HG03175 (cell line): ENCODE data around the gene GIGYF1.
A peak's percentile ranks its signal among the peaks of the same experiment; 100 is the strongest.
"Not testable (repeated sequence)": the region's sequence is repeated elsewhere in the genome, so short reads cannot be mapped to it uniquely, and the experiment has no call there.

Experiments
- ATAC-seq: cut with Tn5 transposase; IDR thresholded peaks from one replicate; pipeline ENCODE4 v1.9.1; 2021; ENCODE audit warnings: mild to moderate bottlenecking, moderate library complexity; ENCODE audit not compliant: unreplicated experiment

GIGYF1 gene

DNA sequence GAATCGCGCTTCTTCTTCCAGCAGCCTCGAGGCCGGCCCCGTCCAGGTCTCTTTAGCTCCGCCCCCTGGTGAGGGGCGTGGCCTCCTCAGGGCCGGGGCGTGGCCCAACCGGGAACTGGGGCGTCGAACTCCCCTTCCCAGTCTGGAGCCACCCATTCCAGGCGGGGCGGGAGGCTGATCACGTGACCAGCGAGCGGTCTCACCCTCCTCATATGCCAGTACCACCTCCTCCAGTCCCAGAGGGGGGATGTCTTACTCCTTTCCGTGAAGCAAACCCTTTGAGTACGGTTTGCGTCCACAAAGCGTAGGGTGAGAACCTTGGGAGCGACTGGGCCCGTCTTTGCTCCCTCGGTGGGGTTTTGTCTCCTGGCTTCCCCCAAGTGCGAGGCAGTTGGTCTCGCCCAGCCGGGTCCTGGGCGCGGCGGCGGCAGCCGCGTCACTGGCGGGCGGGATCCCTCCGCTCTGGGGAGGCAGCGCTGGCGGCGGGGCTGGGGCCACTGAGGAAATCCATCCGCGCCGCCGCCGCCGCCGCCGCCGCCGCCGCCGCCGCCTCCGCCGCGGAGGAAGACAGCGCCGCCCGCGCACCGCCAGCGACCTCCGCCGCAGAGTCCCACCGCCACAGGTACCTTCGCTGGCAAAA is 20.6 kb downstream of the GIGYF1 start, which contains the start of gene GNB2:
TSS of gene GNB2 (plus strand) at position 439 of the 640 bp plus-strand sequence. CDS start 2,526 bp downstream, outside the sequence.
- ATAC-seq = peak; percentile 54

DNA sequence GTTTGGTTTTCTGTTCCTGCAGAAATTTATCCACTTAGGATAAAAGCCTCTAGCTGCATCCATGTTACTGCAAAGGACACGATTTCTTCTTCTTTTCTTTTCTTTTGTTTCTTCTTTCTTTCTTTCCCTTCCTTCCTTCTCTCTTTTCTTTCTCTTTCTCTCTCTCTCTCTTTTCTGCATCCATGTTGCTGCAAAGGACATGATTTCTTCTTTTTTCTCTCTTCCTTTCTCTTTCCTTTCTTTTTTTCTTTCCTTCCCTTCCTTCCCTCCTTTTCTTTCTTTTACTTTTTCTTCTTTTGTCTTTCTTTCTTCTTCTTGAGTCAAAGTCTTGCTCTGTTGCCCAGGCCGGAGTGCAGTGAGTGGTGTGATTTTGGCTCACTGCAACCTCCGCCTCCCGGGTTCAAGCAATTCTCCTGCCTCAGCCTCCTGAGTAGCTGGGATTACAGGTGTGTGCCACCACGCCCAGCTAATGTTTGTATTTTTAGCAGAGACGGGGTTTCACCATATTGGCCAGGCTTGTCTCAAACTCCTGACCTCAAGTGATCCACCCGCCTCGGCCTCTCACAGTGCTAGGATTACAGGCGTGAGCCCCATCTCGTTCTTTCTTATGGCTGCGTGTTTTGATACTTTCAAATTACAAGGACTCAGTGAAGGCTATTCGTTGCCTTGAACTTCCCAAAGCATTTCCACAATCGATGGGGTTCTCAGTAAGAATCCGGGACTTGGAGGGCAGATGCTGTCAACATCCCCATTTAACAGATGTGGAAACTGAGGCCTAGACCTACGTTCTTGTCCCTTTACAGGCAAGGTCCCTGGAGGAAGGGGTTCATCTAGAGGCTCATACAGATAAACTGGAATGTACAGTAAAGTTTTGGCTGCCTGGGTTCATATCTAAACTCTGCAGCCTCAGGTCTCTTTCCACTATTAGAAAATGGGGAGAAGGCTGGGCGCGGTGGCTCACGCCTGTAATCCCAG is 22.4 kb downstream of the GIGYF1 start:
- no peak for ATAC-seq

DNA sequence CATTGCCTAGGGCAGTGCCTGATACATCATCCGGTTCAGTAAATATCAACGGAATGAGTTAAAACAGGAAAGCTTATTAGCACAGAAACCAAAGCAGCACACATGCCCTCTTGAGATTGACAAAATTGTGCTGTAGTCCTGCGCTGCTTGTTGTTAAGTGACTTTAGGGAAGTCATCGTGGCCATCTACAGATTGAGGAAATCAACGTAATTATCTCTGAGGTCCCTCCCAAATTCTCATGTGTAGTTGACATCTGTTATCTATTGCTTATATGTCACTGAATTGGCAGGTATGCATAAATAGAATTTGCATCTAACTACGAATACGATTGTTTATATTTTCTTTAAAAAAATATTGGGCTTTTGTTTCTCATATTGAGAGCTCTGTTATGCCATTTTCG is 24.0 kb downstream of the GIGYF1 start:
- no peak for ATAC-seq

DNA sequence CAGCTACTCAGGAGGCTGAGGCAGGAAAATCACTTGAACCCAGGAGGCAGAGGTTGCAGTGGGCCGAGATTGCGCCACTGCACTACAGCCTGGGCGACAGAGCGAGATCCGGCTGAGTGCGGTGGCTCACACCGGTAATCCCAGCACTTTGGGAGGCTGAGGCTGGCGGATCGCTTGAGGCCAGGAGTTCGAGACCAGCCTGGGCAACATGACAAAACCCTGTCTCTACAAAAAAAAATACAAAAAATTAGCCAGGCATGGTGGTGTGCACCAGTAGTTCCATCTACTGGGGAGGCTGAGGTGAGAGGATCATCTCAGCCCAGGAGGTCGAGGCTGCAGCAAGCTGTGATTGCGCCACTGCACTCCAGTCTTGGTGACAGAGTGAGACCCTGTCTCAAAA is 24.9 kb downstream of the GIGYF1 start:
- not testable (repeated sequence) for ATAC-seq

DNA sequence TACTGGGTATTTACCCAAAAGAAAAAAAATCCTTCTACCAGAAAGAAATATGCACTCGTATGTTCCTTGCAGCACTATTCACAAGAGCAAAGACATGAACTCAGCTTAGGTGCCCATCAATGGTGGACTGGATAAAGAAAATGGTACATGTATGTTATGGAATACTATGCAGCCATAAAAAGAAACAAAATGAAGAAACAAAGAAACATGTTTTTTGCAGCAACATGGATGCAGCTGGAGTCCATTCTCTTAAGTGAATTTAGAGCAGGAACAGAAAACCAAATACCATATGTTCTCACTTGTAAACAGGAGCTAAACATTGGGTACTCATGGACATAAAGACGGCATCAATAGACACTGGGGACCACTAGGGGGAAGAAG is 26.0 kb downstream of the GIGYF1 start:
- no peak for ATAC-seq

DNA sequence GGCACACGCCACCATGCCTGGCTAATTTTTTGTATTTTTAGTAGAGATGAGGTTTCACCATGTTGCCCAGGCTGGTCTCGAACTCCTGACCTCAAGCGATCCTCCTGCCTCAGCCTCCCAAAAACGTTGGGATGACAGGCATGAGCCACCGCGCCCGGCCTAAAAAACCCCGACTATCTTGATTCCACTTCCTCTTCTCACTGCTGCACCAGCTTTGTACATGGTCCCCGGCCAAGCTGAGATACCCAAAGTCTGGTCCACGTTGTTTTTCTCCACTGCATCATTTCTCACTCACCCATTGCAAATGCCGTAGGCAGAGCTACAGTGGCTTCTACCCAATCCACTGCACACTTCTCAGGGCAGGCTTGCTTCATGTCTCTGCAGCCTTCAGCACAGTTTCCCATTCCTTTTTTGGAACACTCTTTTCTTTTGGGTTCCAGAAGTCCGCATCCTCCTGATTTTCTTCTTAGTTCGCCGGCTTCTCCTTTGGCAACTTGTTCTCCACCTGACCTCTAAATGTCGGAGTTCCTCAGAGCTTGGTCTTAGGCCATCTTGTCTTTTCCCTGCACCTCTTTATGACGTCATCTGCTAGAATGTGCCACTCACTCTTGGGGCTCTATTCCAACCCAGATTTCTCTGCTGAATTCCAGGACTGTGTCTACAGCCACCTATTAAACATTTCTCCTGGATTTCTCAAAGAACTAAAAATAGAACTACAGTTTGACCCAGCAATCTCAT is 26.6 kb downstream of the GIGYF1 start:
- ATAC-seq = no peak

DNA sequence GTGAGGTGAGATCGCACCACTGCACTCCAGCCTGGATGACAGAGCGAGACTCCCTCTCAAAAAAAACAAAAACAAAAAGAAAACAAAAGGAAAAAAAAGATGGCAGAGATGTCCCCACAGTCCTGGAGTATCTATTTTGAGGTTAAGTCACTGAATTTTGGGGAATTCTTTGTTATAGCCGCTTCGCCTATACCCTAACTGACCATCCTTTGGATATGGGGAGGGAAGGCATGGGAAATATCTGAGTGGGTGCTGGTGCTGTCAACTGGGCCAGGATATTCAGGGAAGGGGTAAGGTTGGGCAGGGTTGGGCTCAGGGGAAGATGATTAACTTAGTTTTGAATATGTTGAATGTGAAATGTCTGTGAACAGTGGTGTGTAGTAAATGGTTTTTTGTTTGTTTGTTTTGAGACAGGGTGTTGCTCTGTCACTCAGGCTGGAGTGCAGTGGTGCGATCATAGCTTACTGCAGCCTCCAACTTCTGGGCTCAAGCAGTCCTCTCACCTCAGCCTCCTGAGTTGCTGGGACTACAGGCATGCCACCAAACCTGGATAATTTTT is 28.8 kb downstream of the GIGYF1 start:
- no peak for ATAC-seq

DNA sequence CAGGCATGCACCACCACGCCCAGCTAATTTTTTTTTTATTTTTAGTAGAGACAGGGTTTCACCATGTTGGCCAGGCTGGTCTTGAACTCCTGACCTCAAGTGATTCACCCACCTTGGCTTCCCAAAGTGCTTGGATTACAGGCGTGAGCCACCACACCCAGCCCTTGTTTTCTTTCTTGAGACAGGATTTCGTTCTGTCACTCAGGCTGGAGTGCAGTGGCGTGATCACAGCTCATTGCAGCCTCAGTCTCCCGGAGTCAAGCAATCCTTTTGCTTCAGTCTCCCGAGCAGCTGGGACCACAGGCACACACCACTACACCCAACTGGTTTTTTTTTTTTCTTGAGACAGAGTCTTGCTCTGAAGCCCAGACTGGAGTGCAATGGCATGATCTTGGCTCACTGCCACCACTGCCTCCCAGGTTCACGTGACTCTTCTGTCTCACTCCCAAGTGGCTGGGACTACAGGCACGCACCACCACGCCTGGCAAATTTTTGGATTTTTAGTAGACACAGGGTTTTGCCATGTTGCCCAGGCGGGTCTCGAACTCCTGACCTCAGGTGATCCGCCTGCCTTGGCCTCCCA is 31.8 kb downstream of the GIGYF1 start:
- ATAC-seq = not testable (repeated sequence)

DNA sequence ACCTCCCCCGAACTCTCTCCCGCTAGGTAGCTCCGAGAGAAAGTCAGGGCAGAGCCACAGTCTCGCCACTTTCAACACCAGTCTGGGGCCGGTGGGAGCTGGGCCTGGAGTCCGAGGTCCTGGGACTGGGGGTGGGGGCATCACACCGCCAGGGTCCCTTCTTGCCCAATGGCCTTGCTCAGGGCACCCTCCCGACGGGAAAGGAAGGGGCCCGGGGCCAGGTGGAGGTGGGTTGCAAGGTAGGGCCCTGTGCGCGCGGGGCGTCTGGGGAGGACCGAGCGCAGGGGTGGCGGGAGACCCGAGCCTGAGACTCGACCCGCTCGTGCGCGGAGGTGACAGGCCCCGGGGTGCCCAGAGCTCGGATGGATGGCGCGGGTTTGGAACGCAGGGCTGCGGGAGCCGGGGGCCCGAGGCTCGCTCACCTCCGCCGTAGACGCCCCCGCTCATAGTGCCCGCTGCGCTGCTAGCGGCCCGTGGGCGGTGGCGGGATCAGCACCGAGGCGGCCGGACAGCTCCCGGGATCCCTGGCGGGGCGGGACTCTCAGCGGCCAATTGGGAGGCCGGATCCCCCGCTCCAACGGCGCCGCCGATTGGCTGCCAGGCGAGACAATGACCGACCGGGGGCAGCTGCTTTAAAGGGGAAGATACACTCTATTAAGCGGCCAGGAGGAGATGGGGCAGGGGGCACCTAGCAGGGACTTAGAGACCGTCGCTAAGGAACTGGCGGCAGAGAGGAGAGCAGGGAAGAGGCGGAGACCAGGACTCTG is 38.0 kb downstream of the GIGYF1 start, which contains the start of gene ACTL6B:
TSS of gene ACTL6B (minus strand) at position 541 of the 767 bp plus-strand sequence. CDS start at position 447, 94 bp downstream.
- ATAC-seq = no peak

DNA sequence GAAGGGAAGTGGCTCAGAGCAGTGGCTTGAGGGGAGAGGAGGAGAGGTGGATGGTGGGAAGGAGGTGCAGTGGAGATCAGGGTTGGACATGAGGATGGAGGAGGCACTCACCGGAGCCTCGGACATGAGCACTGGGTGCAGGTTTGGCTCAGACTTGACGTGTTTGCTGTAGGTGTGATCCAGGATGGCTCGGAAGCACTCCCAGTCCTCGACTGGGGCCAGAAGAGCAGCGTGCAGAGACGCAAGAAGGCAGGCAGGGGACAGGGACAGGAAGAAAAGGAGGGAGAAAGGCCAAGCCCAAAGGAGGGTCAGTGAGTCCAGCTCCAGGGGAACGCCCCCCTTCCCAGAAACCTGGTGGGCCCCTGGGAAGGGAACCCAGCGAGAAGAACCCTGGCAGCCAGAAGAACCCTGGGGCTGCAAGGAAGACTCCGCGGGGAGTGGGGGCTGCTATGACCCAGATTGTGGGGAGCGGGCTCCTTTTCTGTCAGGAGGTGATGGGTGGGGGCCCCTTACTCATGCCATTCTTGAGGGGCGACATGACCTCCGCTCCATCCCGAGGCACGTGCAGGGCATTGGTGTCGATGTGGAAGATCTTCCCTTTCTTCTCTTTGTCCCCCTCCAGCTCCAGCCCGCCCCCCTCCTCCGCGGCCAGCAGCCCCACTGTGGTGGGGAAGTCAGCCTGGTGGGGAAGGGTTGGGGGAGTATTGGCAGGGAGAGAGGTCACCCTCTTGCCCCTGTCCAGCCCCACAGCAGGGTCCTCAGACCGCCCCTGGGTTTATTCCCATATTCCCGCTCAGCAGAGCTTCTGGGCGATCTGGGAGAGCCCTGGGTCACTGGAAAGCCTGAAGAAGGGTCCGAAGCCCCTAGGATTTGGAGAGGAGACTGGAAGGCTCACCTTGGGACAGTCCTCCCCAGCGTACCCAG is 38.9 kb downstream of the GIGYF1 start:
- no peak for ATAC-seq

DNA sequence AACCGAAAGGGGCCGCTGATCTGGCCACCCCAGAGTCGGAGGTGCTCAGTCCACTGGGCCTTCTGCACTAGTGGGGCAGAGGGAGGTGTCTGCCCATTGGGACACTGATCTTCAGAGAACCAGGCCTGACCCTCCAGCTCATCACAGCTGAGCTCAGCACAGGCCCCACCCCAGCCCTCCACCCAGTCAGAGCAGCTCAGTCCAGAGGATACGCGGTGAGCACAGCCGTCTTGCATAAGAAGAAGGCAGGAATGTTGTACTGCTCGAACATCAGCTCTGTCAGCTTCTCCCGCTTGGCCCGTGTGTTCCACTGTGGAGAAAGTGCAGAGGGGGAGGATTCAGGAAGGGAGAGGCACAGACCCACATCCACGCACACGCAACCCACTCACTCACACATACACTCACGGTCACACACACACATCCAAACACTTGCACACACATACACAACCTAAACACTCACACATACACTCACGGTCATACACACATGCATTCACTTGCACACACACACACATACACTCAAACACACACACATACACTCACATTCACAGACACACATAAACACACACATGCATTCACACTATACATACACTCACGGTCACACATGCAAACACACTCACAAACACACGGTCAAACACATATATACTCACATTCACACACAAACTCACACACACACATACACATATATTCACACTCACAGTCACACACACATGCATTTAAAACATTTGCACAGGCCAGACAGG is 44.1 kb downstream of the GIGYF1 start:
- no peak for ATAC-seq

DNA sequence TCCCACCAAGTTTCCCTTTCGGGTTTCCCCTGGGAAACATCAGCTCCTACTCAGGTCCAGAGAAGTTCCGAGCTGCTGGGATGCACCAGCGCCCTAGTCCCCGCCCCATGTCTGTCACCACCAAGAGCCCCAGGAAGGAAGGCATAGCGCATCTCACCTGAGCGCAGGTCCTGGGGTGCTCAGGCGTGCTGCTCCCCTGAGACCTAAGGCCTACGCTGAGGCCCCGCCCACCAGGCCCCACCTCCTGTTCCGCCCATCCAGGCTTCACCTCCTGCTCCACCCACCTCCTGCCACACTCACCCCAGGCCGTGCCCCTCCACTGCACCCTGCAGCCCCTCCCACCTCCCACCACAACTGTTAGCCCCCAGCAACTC is 51.5 kb downstream of the GIGYF1 start:
- no peak for ATAC-seq

DNA sequence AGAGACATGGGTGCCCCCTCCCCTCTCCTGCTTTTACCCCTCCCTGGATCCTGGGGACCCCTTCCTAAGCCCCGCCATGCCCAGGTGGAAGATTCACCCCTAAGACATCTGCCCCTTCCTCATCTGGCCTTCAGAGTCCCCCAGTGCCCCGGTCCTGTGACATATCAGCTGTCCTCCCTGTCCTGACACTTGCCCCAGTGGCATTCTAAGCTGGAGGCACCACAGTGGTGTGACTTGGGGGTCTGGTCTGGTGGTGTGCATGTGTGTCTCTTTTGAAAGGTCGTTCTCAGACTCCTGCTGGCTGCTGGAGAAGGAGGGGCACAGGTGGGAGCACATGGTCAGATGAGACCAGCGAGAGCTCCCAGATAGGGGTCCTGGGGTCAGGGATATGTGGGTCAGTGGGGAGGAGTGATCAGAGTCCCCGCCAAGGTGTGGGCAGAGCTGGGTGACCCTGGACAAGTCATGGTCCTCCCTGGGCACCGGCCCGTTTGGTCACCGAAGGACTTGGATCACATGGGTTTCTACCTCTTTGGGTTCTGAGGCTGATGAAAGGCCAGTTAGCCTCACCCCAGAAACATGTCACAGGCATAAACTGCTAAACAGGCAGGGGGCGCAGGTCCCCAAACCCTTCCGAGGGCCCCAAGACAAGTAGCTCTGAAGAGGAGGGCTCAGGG is 52.1 kb downstream of the GIGYF1 start:
- ATAC-seq = no peak

DNA sequence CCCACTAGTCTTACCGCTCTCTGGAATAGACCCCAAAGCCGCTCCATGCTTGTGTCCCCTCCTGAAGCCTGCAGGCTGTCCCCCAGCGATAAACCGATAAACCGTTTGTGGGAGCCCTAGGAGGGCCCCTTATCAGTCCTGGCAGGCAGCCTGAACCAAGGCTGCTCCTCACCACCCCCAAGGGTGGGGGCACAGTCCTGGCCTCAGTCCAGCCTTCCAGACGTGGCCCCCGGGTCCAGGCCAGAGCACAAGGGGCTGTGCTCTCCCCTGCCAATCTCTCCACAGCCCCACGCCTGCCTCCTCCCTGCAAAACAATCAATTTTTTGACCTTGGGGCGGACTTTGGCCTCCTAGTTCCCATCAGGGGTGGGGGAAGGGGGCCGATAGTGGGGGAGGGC is 52.6 kb downstream of the GIGYF1 start, which contains the start of gene TFR2:
TSS of gene TFR2 (minus strand) at position 90 of the 397 bp plus-strand sequence. CDS start at position 47, 43 bp downstream.
- no peak for ATAC-seq

DNA sequence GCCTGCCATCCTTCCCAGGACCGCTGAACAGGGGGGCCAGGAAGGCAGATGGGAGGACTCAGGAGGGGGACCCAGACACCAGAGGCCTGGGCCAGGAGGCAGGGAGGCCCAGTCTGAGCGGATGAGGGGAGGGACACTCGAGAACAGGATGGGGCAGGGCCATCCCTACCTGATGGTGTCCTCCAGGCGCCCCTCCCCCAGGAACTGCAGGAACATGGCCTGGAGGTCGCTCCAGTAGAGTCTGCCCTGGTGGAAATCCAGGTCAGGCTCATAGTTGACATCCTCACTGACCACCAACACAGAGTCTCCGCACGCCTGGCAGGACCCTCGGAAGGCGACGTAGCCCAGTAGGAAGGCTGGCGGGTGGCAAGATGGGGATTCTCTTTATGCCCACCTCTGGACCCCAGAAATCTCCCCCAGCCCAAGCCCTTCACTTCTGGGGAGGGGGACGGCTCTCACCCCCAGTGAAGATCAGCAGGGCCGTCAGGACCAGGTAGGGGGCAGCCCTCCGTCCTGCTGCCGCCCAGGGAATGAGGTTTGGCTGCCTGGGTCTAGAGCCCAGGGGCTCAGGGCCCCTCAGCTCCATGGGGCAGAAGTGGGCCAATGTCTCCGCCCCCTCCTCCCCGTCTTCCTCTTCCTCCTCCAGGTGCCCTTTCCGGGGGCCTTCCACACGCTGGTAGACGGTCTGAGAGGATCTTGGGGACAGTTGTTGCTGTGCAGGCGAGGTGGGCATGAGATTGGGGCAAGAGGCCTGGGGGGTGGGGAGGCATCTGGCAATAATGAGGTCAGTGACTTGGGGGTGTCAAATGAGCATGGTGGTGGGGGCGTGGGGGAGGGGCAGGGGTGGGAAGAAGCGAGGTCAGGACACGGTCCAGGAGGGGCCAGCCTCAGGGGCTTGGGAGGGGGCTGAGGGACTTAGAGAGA is 53.3 kb downstream of the GIGYF1 start:
- ATAC-seq = no peak

DNA sequence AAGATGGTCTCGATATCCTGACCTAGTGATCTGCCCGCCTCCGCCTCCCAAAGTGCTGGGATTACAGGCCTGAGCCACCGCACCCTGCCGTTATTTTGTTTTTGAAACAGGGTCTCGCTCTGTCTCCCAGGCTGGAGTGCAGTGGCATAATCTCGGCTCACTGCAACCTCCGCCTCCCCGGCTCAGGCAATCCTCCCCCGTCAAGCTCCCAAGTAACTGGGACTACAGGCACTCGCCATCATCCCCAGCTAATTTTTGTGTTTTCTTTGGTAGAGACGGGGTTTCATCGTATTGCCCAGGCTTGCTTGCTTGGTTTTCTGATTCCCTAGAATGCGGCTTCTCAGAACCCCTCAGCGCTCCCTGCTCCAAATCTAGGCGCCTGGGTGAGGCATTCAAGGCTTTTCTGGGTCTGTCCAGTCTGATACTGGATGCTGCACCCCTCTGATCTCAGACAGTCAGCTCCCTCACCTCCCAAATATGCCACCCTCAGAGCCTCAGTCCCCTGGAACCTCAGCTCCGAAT is 54.0 kb downstream of the GIGYF1 start:
- ATAC-seq = no peak
